ENCODE measurements around the gene RECQL5. TPM values are rescaled to one million over a fixed set of nuclear protein-coding genes. Genes with fewer than 3 reads are reported as not detected.

RECQL5 gene
- total RNA-seq, 4 donors from 2014 or later: 26.3 to 85.0 (median 44.1) TPM

DNA sequence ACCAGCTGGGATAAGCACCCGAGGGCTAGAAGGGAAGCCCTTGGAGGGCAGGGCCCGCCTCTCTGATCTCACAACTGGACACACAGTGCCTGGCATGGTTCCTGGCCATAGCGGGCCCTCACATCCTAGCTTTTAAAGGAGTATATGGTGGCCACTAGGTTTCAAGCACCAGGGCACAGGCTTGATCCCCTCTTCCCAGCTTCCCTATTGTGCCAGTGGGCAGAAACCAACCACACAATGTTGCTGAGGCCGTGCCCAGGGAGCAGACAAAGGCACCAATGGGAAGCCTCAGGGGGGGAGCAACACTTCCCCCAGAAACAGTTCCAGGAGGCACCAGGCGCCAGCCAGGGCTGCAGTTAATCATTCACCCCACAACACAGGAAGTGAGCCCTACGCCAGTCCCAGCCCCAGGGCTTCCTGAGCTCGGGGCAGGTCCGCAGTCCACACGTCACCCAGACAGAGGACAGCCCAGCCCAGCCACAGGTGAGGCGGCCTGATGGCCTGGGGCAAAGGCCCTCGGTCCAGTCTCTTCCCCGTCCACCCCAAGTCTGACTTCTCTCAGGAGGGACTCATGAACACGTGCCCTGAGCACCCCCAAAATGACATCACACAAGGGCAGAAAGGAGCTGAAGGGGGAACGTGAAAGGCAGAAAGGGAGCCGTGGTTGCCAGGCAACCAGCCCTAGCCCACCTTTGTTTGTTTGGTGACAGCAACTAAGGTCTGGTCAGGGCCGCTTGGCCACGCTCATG lies 20.9 kb downstream of the RECQL5 start:
- H3K4me3 ChIP-seq: peak overlapping the region in 2 of 4 donors; percentile 30 to 40
- H3K27ac ChIP-seq: peak overlapping the region in 3 of 4 donors; percentile 80 to 96 (median 91)

DNA sequence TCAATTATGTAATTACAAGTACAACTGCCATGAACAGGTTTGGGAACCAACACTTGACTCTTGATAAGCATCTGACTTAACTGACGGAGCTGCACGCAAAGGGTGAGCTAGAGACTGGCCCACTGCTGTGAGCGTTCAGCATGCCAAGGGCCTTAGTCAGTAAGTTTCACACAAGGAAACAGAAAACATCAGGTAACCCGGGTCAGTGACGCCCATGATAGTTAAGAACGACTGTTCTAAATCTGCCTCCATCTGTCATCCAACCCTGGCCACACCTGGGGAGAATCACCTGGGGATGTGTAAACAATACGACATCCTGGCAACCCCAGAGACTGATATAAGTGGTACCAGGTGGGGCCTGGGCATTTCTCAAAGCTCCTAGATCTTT lies 21.5 kb downstream of the RECQL5 start:
- Histone ChIP-seq H3K4me1 (peaks cover 0 to 18% (median 0%) of the 10 kb centered on the region in 4 donors), H3K4me3 (no peak overlapping the region), H3K36me3 (peaks cover 0 to 9% (median 0%) of the 10 kb centered on the region in 3 donors), H3K27me3 (no peaks in the 10 kb centered on the region), H3K9me3 (no peaks in the 10 kb centered on the region), H3K27ac (peak overlapping the region in 3 of 4 donors; percentile 80 to 96 (median 91))
- DNase-seq: peak in 1 of 3 donors; percentile 83
- TF ChIP-seq, protein P1, sequence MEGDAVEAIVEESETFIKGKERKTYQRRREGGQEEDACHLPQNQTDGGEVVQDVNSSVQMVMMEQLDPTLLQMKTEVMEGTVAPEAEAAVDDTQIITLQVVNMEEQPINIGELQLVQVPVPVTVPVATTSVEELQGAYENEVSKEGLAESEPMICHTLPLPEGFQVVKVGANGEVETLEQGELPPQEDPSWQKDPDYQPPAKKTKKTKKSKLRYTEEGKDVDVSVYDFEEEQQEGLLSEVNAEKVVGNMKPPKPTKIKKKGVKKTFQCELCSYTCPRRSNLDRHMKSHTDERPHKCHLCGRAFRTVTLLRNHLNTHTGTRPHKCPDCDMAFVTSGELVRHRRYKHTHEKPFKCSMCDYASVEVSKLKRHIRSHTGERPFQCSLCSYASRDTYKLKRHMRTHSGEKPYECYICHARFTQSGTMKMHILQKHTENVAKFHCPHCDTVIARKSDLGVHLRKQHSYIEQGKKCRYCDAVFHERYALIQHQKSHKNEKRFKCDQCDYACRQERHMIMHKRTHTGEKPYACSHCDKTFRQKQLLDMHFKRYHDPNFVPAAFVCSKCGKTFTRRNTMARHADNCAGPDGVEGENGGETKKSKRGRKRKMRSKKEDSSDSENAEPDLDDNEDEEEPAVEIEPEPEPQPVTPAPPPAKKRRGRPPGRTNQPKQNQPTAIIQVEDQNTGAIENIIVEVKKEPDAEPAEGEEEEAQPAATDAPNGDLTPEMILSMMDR (IDR thresholded peaks at IDR 0.05): no peak

More for the DNA sequence above, 20.9 kb downstream of the RECQL5 start:
- no peaks in the 10 kb centered on the region for H3K9me3 ChIP-seq
- peaks cover 0 to 14% (median 0%) of the 10 kb centered on the region in 3 donors for H3K36me3 ChIP-seq
- peak; percentile 46 to 86 for TF ChIP-seq POLR2A (IDR thresholded peaks at IDR 0.05)
- TF ChIP-seq, protein P1 (IDR thresholded peaks at IDR 0.05): no peak
- peaks cover 0 to 18% (median 0%) of the 10 kb centered on the region in 4 donors for H3K4me1 ChIP-seq
- DNase-seq: peak in 2 of 3 donors; percentile 90
- no peaks in the 10 kb centered on the region for H3K27me3 ChIP-seq

DNA sequence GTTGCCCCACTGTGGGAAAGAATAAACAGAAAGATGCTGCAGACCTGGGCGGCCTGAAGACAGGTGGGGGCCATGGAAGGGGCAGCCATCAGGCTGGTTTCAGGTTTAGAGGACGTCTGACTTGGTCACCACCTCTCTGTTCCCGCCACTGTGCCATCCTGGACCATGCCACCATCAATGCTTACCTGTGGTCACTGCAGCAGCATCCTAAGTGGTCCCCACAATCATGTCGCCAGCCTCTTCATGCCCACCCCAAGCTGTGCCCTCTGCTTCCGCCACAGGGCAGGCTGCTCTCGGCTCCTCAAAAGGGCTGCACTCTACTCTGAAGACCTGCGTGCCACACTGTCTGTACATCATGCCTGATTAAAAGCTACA lies 23.3 kb downstream of the RECQL5 start:
- no peak overlapping the region for H3K4me3 ChIP-seq
- no peaks in the 10 kb centered on the region for H3K27me3 ChIP-seq
- TF ChIP-seq POLR2A (IDR thresholded peaks at IDR 0.05): no peak
- TF ChIP-seq, protein P1 (IDR thresholded peaks at IDR 0.05): no peak
- H3K4me1 ChIP-seq: peaks cover 0 to 18% (median 0%) of the 10 kb centered on the region in 4 donors
- no peaks in the 10 kb centered on the region for H3K36me3 ChIP-seq
- DNase-seq: no peak
- H3K27ac ChIP-seq: peak overlapping the region in 1 of 4 donors; percentile 62
- H3K9me3 ChIP-seq: no peaks in the 10 kb centered on the region

DNA sequence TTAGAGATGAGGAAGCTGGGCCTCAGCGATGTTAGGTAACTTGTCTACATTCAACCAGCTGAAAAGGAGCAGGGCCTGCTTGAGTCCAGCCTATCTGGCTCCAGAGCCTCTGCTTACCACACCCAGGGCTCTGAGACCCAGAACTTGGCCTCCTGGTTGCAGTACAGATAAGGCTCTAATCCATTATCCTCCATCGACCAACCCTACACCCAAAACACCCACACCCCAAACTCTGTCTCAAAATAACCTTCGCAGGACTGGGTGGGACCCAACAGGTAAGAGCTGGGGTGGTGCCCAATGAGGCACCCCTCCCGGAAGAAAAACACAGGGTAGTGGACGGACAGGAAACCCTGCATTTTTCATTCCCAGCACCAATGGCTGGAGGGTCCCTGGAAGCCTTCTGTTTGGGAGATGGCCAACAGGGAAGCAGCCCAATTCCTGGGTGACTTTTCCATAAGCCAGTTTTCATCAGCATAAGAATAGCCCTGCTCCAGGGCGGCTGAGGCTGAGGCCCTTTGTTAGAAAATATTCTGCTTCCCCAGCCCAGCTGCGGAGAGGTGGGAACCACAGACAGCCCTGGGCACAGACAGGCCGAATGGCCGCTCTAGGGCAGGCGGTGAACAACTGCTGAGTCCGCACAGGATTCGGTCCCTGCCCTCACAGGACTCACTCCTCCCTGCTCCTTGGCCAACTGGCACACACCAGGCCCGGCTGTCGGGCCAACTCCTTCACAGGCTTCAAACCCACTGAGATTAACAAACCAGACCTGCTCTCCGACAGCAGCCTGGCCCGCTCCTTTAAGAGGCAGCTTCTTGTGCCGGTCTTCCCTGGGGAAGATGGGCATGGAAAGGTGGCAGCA lies 23.9 kb downstream of the RECQL5 start:
- Histone ChIP-seq H3K36me3 (no peaks in the 10 kb centered on the region), H3K27me3 (no peaks in the 10 kb centered on the region), H3K9me3 (no peaks in the 10 kb centered on the region), H3K4me3 (no peak overlapping the region), H3K27ac (peak overlapping the region in 2 of 4 donors; percentile 16 to 62), H3K4me1 (peaks cover 0 to 19% (median 0%) of the 10 kb centered on the region in 4 donors)
- peak in 1 of 3 donors; percentile 50 for DNase-seq
- TF ChIP-seq, protein P1 (IDR thresholded peaks at IDR 0.05): no peak
- no peak for TF ChIP-seq POLR2A (IDR thresholded peaks at IDR 0.05)

DNA sequence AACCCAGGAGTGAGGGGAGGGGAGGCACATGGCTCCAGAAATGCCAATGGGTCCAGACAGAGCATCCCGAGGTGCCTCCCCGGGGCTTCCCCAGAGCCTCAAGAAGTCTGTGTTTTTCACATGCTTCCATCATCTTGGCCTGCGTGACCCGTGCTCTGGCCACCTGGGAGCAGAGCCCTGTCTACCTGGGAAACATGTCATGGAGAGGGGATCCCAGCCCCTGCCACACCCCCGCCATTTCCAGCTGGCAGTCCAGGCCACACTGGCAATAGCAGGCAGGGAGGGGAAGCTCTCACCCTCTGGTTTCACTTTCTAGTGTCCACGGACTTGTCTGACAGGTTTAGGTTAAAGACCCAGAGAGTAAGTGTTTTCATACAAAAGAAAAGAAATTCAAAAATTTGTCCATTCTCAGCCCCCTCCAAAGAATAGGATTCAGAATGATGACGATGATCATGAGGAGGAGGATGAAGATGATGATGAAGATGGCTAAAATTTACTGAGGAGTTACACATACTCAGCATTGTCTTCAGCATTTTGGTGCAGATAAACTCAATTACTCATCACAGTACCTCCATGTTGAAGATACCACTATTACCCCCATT lies 24.7 kb downstream of the RECQL5 start:
- H3K27ac ChIP-seq: peak overlapping the region in 2 of 4 donors; percentile 16 to 62
- peak in 1 of 3 donors; percentile 60 for DNase-seq
- no peaks in the 10 kb centered on the region for H3K36me3 ChIP-seq
- peaks cover 0 to 26% (median 0%) of the 10 kb centered on the region in 4 donors for H3K4me1 ChIP-seq
- no peaks in the 10 kb centered on the region for H3K9me3 ChIP-seq
- no peak overlapping the region for H3K4me3 ChIP-seq
- TF ChIP-seq, protein P1 (IDR thresholded peaks at IDR 0.05): no peak
- TF ChIP-seq POLR2A (IDR thresholded peaks at IDR 0.05): no peak
- no peaks in the 10 kb centered on the region for H3K27me3 ChIP-seq
